ENCODE measurements around the gene DMD. TPM values are rescaled to one million over a fixed set of nuclear protein-coding genes. Genes with fewer than 3 reads are reported as not detected.

The DMD gene
- total RNA-seq, 1 donor from 2014 or later, result 4.0 TPM

- DNase-seq (ENCODE audit: low read depth), result no peak
These were observed 1856.0 kb downstream of the DMD start for GRCh38 chrX:31355206-31355955.

- peak; percentile 87 for DNase-seq (ENCODE audit: low read depth)
These were observed 1858.3 kb downstream of the DMD start for GRCh38 chrX:31353095-31353494.

DNA sequence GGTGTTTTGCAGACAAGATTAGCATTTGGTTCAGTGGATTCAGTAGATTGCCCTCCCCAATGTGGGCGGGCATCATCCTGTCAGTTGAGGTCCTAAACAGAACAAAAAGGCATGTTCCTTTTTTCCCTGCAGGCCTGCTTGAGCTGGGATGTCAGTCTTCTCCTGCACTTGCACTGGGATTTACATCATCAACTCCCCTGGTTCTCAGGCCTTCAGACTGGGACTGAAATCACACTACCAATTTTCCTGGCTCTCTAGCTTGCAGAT, 1860.6 kb downstream of the DMD start:
- no peak for DNase-seq (ENCODE audit: low read depth)

DNA sequence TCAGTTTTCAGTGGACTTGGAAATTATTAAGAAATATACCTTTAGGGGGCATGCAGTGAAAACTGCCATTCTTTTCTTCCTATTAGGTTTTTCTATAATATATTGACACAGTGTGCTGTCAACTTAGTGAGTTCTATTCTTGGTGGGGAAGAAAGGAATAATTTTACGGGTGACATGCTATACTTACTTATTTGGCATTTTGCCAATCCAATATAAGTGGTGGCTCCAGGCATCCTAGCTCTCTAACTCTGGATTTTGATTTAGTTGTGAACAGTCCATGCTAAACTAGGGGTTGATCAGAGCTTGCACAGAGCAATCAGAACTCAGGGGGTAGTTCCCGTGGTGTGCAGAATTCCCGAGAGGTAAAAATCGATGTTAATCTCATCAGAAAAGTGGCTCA, 1861.8 kb downstream of the DMD start:
- DNase-seq (ENCODE audit: low read depth), result no peak

- no peak for DNase-seq (ENCODE audit: low read depth)
These were observed 1870.8 kb downstream of the DMD start for GRCh38 chrX:31340587-31340986.

GRCh38 chrX:31338991-31339350, 1872.4 kb downstream of the DMD start:
- no peak for DNase-seq (ENCODE audit: low read depth)

DNA sequence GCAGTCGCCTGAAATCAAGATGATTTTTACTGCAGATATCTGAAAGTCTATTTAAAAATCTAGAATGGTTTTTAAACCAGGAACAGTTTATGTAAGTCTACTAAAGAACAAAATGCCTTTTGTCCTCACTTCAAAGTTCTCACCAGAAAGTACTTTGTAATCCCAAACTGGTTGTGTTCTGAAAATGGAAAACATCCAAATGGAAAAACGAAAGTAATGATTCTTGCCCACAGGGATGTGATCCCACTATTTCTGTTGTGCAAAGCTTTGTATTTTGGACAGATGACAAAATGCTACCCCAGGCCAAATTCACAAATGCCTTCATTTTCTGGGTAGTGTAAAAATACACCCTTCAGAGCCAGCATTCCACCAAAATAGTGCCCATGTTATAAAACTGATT, 1874.0 kb downstream of the DMD start:
- DNase-seq (ENCODE audit: low read depth), result no peak

DNA sequence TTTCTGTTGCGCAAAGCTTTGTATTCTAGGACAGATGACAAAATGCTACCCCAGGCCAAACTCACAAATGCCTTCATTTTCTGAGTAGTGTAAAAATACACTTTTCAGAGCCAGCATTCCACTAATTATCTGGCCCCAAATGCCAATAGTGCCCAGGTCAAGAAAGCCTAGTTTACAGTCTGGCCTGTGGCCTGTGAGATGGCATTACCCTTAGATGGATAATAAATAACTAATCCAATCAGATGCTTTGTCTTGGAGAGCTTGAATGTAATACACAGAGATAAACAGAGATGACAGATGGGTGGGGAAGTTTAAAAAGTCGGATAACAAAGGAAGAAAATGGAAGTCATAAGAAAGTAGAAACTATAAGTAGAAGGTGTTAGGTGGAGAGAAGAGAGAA, 1874.9 kb downstream of the DMD start:
- DNase-seq (ENCODE audit: low read depth), result no peak

- DNase-seq (ENCODE audit: low read depth), result no peak
These were observed 1876.4 kb downstream of the DMD start for GRCh38 chrX:31334997-31335396.

DNA sequence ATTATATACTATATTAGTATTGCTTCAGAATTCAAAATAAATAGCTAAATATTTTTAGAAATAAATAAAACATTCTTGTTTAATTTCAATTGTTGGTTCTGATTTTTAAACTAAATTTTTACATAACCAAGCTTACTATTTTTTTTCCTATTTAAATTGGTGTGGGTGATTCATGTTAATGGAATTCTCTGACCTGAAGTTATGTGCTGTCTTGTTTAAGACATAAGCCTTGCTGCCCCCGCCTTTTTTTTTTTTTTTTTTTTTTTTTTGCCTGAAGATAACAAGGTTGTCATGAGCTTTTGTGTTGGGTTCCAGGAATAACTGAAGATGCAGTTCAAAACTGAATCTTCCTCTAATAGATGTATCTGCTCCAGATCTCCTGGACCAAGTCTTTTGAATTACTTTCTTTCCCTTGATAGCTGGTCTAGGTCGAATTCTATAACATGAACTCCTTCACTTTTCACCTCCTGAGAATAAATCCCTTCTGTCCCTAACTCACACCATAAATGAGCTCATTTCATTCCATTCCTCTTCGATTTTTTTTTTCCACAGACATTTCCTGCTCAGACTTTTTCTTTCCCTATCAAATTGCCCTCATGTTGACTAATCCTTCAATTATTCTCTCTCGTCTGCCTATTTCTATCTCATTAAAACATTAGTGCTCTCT, 1878.1 kb downstream of the DMD start:
- DNase-seq (ENCODE audit: low read depth), result peak; percentile 87

- DNase-seq (ENCODE audit: low read depth), result peak; percentile 47
These were observed 1879.4 kb downstream of the DMD start for GRCh38 chrX:31331928-31332327.

DNA sequence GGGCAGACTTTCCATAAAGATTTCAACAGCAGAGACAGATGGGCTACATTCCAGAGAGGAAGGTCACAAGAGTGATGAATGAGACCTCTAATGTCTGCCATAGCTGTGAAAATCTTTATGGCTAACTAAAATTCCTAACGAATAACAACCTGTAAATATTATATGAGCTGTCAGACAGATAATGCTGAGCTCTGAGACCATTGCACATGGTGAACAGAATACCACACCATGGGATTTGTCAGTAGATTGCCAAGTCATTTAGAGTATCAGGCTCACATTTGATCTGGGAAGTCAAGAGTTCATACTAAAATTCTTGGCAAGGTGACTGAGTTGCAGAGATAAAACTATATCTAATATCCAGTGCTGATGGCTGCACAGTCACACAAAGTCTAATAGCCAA, 1880.3 kb downstream of the DMD start:
- no peak for DNase-seq (ENCODE audit: low read depth)

GRCh38 chrX:31329298-31329697, 1882.1 kb downstream of the DMD start:
- no peak for DNase-seq (ENCODE audit: low read depth)

DNA sequence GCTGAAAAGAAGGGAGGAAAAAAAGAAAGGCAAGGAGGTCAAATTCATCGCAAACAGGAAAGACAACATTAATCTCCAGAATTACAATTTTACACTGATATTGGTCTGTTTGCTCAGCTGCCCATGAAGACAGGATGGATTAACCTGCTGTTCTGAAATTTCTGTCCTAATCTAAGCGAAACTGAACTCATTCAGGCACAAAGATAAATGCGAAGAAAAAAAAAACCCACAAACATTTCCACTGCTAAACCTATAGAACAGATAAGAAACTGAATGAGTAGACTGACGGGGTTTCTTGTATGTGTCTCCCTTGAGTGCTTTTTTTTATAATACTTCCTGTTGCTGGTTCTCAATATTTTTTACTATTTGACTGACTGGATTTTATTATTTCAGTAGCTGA, 1887.7 kb downstream of the DMD start:
- DNase-seq (ENCODE audit: low read depth), result no peak

GRCh38 chrX:31320740-31321139, 1890.6 kb downstream of the DMD start:
- no peak for DNase-seq (ENCODE audit: low read depth)

DNA sequence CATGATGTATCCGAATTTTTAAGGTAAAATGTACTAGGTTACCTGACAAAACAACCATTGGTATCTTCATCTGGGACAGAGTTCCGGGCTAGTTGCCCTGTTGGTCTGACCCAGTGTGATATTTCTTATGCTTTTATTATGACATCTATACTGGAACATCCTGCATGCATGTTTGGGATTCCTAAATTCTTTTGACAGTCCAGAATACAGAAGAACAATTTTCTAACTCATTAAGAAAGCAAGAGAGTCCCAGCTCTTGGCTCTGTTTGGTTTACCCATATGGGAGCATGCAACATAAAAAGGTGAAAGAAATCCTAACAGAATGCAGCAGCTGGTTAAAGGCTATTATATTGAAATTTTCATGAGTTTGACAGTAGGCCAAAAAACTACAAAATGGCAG, 1891.8 kb downstream of the DMD start:
- DNase-seq (ENCODE audit: low read depth), result no peak

DNA sequence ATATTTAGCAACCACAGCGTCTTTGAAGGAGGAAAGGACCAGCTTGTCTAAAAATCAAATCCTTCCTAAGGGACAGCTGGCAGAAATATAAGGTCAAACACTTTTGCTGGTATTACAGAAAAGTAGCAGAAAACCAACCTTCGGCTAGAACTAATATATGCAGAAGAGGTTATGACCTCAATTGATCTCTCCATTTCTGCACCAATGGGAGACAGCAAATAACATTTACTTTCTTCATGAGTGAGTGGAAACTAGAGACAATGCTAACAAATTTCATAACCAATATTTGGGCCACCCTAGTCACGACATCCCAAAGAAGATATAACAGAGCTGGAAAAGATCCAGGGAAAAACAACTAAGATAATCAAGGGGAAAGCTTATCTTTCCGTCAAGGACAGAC, 1892.5 kb downstream of the DMD start:
- DNase-seq (ENCODE audit: low read depth), result no peak

DNA sequence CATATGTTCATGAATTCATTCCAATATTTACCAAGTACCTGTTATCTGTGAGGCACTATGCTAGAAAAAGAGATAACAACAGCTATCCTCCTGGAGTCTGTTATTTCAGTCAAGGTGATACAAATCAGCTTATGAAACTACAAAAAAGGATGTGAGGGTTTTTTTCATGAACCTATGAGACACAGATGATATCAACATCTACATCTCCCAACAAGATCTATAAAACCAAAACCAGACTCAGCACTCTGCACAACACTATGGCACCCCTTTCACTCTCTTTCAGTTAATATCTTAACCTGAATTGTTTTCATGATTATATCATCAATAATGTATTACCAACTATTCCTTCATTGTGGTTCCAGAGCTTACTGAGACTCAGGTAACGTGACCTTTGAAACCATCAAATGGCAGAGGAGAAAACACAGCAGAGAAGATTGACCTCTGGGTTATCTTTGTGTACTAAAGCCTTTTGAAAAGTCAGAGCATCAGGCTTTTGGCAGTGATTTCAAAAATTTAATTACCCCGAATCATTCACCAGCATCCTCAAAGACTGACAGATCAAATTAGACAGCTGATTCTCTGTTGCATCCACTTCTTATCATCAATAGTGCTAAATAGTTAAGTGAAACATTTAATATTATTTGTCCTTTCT, 1894.9 kb downstream of the DMD start:
- no peak for DNase-seq (ENCODE audit: low read depth)

- no peak for DNase-seq (ENCODE audit: low read depth)
These were observed 1896.4 kb downstream of the DMD start for GRCh38 chrX:31314921-31315320.

DNA sequence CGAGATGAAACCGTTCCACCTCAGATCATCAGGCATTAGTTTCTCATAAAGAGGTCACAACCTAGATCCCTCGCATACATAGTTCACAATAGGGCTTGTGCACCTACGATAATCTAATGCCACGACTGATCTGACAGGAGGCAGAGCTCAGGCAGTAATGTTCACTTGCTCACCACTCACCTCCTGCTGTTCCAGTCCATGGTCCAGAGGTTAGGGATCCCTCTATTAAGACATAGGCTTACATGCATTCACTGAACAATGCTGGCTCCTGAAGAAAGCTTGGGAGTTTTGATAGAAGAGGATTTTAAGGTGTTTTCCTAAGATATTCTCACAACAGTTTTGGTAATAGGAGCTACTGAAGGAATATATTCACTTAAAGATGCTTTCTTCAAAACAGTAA, 1903.4 kb downstream of the DMD start:
- no peak for DNase-seq (ENCODE audit: low read depth)

- DNase-seq (ENCODE audit: low read depth), result no peak
These were observed 1908.7 kb downstream of the DMD start for GRCh38 chrX:31302573-31303075.

GRCh38 chrX:31301941-31302340, 1909.4 kb downstream of the DMD start:
- DNase-seq (ENCODE audit: low read depth), result no peak

GRCh38 chrX:31301203-31301602, 1910.1 kb downstream of the DMD start:
- DNase-seq (ENCODE audit: low read depth), result no peak
